HG02571 (cell line): Measurements from ENCODE around the gene KCNJ15.

Experiments
- ATAC-seq: cut with Tn5 transposase; IDR thresholded peaks from one replicate; pipeline ENCODE4 v1.9.1; 2021; ENCODE audit warnings: mild to moderate bottlenecking, moderate library complexity; ENCODE audit not compliant: unreplicated experiment

Gene KCNJ15

GRCh38 chr21:38352536-38353219 is 95.9 kb downstream of the KCNJ15 start:
- no peak for ATAC-seq

GRCh38 chr21:38354231-38354630 is 97.4 kb downstream of the KCNJ15 start:
- no peak for ATAC-seq

- no peak for ATAC-seq
Measured at GRCh38 chr21:38354746-38355145, 98.0 kb downstream of the KCNJ15 start.

GRCh38 chr21:38355353-38355752 is 98.6 kb downstream of the KCNJ15 start:
- ATAC-seq, result no peak

GRCh38 chr21:38355992-38356781 is 99.4 kb downstream of the KCNJ15 start:
- no peak for ATAC-seq
